GM11168 (cell line): ENCODE measurements around the gene CDH13.

Experiments
- in situ Hi-C: fragments of 300-500 bp; cut with MboI; formaldehyde crosslinking; loops from one replicate; pipeline ENCODE4 v1.12.0; 2022; ENCODE audit warnings: low sequenced_read_pairs; ENCODE audit not compliant: unreplicated experiment

The CDH13 gene

GRCh38 chr16:83011939-83012338, 385.2 kb downstream of the CDH13 start:
- in situ Hi-C loops = no loop called here

- in situ Hi-C loops = no loop called here
Observed at GRCh38 chr16:83013071-83013470, 386.3 kb downstream of the CDH13 start.

- in situ Hi-C loops = no loop called here
Observed at GRCh38 chr16:83019963-83020362, 393.2 kb downstream of the CDH13 start.

- in situ Hi-C loops = no loop called here
Observed at GRCh38 chr16:83021045-83021444, 394.3 kb downstream of the CDH13 start.

- in situ Hi-C loops = no loop called here
Observed at GRCh38 chr16:83021746-83022145, 395.0 kb downstream of the CDH13 start.

- in situ Hi-C loops = no loop called here
Observed at GRCh38 chr16:83023011-83023410, 396.2 kb downstream of the CDH13 start.

- in situ Hi-C loops = no loop called here
Observed at GRCh38 chr16:83023640-83024039, 396.9 kb downstream of the CDH13 start.

- in situ Hi-C loops = no loop called here
Observed at GRCh38 chr16:83027973-83028372, 401.2 kb downstream of the CDH13 start.

GRCh38 chr16:83029467-83029866, 402.7 kb downstream of the CDH13 start:
- in situ Hi-C loops = no loop called here

GRCh38 chr16:83031524-83031923, 404.8 kb downstream of the CDH13 start:
- in situ Hi-C loops = no loop called here

- in situ Hi-C loops = no loop called here
Observed at GRCh38 chr16:83037102-83037501, 410.3 kb downstream of the CDH13 start.

GRCh38 chr16:83037884-83038283, 411.1 kb downstream of the CDH13 start:
- in situ Hi-C loops = no loop called here

- in situ Hi-C loops = no loop called here
Observed at GRCh38 chr16:83040174-83040573, 413.4 kb downstream of the CDH13 start.

GRCh38 chr16:83044589-83044988, 417.8 kb downstream of the CDH13 start:
- in situ Hi-C loops = no loop called here

GRCh38 chr16:83045790-83046189, 419.0 kb downstream of the CDH13 start:
- in situ Hi-C loops = no loop called here

GRCh38 chr16:83046664-83047063, 419.9 kb downstream of the CDH13 start:
- in situ Hi-C loops = no loop called here

GRCh38 chr16:83051451-83051850, 424.7 kb downstream of the CDH13 start:
- in situ Hi-C loops = no loop called here

- in situ Hi-C loops = no loop called here
Observed at GRCh38 chr16:83054283-83054682, 427.5 kb downstream of the CDH13 start.

GRCh38 chr16:83058376-83058775, 431.6 kb downstream of the CDH13 start:
- in situ Hi-C loops = no loop called here

- in situ Hi-C loops = no loop called here
Observed at GRCh38 chr16:83059237-83059636, 432.5 kb downstream of the CDH13 start.

- in situ Hi-C loops = loop anchor here (5.0 kb wide), 1 partner anchor 94 kb away; no protein-coding TSS in a partner anchor
Observed at GRCh38 chr16:83066011-83066410, 439.2 kb downstream of the CDH13 start.

- in situ Hi-C loops = loop anchor here (5.0 kb wide), 1 partner anchor 95 kb away; no protein-coding TSS in a partner anchor
Observed at GRCh38 chr16:83066881-83067280, 440.1 kb downstream of the CDH13 start.

GRCh38 chr16:83068686-83069085, 441.9 kb downstream of the CDH13 start:
- in situ Hi-C loops = loop anchor here (5.0 kb wide), 1 partner anchor 96 kb away; no protein-coding TSS in a partner anchor
